HepG2 (cell line): ENCODE data around the gene LRP5. TPM values are rescaled to one million over a fixed set of nuclear protein-coding genes. Genes with fewer than 3 reads are reported as not detected.
A peak's percentile ranks its signal among the peaks of the same experiment; 100 is the strongest.

ENCODE experiments used
- SALL1 ChIP-seq: sonication (generic); formaldehyde crosslinking; IDR thresholded peaks from 2 replicates; pipeline ENCODE4 v1.8.0; 2022; ENCODE audit warnings: mild to moderate bottlenecking, missing genetic modification reagents
- SMC3 ChIP-seq: IDR thresholded peaks from 2 replicates; pipeline ENCODE4 v1.6.1; 2011; ENCODE audit warnings: low read length, improper control_type of control experiment
- ZKSCAN1 ChIP-seq: fragments of 150-350 bp; IDR thresholded peaks from 2 replicates; pipeline ENCODE4 v1.6.1; 2014; ENCODE audit warnings: low read length
- ZNF713 ChIP-seq: sonication (generic); formaldehyde crosslinking; IDR thresholded peaks from 2 replicates; pipeline ENCODE4 v1.4.0; 2020; ENCODE audit warnings: mild to moderate bottlenecking, missing genetic modification reagents
- polyA plus RNA-seq, 8 experiments: library from polyadenylated mRNA; depleted of rRNA in 3 of 8; stranded (reverse) in 7 of 8; unstranded in 1 of 8; fragments of >200 nt; fragmentation: Illumina TruSeq in 4 of 8; extraction: Trizol in 4 of 8; gene quantifications; 2 replicates each; pipeline versions ENCODE4 v1.2.1 to v1.2.3, GENCODE V29; 2011 to 2016; ENCODE audit warnings: low read depth in 4 of 8, missing spikeins in 1 of 8, mixed read lengths in 1 of 8; ENCODE audit not compliant: insufficient read depth in 1 of 8
- total RNA-seq, 5 experiments: library from RNA; depleted of rRNA; stranded (reverse); fragments of >200 nt; fragmentation: Illumina TruSeq; extraction: Trizol; gene quantifications; 2 replicates each; pipeline ENCODE4 v1.2.3, GENCODE V29; 2016; ENCODE audit warnings: low read depth in 1 of 5
- TF ChIP-seq, protein P1 (sequence below): sonication (generic); formaldehyde crosslinking; IDR thresholded peaks from 2 replicates; pipeline ENCODE4 v1.5.0; 2020; ENCODE audit warnings: mild to moderate bottlenecking, missing genetic modification reagents, moderate library complexity
- TF ChIP-seq, protein P2 (sequence below), 2 experiments: IDR thresholded peaks; 2 replicates each; pipeline ENCODE4 v1.6.1; 2011 to 2012; ENCODE audit warnings: low read length in 2 of 2, borderline replicate concordance in 1 of 2, low read depth in 1 of 2, mild to moderate bottlenecking in 1 of 2, moderate library complexity in 1 of 2

LRP5 gene
- total and polyA plus RNA-seq, 2 of the 13 experiments (the other 11 are each of a cell fraction or from before 2014, with no cell fraction given): 40.4 to 64.0 TPM

- TF ChIP-seq ZKSCAN1: no peak
- TF ChIP-seq SMC3: no peak
- TF ChIP-seq, protein P1, sequence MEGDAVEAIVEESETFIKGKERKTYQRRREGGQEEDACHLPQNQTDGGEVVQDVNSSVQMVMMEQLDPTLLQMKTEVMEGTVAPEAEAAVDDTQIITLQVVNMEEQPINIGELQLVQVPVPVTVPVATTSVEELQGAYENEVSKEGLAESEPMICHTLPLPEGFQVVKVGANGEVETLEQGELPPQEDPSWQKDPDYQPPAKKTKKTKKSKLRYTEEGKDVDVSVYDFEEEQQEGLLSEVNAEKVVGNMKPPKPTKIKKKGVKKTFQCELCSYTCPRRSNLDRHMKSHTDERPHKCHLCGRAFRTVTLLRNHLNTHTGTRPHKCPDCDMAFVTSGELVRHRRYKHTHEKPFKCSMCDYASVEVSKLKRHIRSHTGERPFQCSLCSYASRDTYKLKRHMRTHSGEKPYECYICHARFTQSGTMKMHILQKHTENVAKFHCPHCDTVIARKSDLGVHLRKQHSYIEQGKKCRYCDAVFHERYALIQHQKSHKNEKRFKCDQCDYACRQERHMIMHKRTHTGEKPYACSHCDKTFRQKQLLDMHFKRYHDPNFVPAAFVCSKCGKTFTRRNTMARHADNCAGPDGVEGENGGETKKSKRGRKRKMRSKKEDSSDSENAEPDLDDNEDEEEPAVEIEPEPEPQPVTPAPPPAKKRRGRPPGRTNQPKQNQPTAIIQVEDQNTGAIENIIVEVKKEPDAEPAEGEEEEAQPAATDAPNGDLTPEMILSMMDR: peak; percentile 24; the same call in 1 of the 2 replicates
- no peak for TF ChIP-seq SALL1 (CRISPR knock-in tag)
- TF ChIP-seq, protein P2, sequence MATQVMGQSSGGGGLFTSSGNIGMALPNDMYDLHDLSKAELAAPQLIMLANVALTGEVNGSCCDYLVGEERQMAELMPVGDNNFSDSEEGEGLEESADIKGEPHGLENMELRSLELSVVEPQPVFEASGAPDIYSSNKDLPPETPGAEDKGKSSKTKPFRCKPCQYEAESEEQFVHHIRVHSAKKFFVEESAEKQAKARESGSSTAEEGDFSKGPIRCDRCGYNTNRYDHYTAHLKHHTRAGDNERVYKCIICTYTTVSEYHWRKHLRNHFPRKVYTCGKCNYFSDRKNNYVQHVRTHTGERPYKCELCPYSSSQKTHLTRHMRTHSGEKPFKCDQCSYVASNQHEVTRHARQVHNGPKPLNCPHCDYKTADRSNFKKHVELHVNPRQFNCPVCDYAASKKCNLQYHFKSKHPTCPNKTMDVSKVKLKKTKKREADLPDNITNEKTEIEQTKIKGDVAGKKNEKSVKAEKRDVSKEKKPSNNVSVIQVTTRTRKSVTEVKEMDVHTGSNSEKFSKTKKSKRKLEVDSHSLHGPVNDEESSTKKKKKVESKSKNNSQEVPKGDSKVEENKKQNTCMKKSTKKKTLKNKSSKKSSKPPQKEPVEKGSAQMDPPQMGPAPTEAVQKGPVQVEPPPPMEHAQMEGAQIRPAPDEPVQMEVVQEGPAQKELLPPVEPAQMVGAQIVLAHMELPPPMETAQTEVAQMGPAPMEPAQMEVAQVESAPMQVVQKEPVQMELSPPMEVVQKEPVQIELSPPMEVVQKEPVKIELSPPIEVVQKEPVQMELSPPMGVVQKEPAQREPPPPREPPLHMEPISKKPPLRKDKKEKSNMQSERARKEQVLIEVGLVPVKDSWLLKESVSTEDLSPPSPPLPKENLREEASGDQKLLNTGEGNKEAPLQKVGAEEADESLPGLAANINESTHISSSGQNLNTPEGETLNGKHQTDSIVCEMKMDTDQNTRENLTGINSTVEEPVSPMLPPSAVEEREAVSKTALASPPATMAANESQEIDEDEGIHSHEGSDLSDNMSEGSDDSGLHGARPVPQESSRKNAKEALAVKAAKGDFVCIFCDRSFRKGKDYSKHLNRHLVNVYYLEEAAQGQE (IDR thresholded peaks at IDR 0.05; ENCODE audit: borderline replicate concordance in 1 of 2, low read depth in 1 of 2, low read length in 2 of 2): no peak
- no peak for TF ChIP-seq ZNF713 (CRISPR knock-in tag)
These were observed 68.6 kb downstream of the LRP5 start (continued) for GRCh38 chr11:68380786-68381622.
